Body of pancreas (tissue), 4 donors: ENCODE data around the gene OPN1MW3.
"Not testable (repeated sequence)": the region's sequence is repeated elsewhere in the genome, so short reads cannot be mapped to it uniquely, and the experiment has no call there.

Source experiments
- CTCF ChIP-seq, 7 experiments: fragments of 450-650 bp in 4 of 7; fragments of 200-600 bp in 3 of 7; sonication (generic) in 3 of 7; IDR thresholded peaks; one replicate each; pipeline ENCODE4 v1.5.1; 2016 to 2019; ENCODE audit warnings: antibody characterized with exemption in 7 of 7
- POLR2A ChIP-seq, 3 donors: fragments of 450-650 bp; IDR thresholded peaks; one replicate each; pipeline ENCODE4 v1.6.1; 2016; ENCODE audit warnings: antibody characterized with exemption in 3 of 3, mild to moderate bottlenecking in 2 of 3

DNA sequence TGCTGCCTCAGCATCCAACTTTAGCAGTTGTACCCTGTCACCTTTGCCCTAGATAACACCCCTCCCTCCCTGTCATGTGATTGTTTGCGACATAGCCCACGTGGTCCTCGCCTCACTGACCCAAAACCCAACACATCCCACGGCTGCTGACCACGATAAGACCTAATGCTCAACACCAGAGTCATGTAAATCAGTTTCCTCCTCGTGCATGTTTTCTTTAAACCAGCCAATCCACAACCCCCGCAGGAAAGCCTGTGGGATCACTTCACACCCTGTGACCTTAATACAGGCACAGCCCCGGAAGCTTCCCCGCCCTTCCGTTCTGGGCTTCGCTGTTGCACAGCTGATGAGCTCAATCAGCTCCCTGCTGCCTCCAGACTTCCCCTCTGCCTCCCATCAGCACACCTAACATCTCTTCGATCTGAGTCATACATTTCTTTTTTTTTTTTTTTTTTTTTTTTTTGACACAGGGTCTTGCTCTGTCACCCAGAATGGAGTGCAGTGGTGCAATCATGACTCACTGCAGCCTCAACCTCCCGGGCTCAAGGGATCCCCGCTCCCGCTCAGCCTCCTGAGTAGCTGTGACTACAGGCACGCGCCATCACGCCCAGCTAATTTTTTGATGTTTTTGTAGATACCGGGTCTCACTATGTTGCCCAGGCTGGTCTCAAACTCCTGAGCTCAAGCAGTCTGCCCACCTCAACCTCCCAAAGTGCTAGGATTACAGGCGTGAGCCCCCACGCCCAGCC, 47.5 kb upstream of the OPN1MW3 start:
- not testable (repeated sequence) for TF ChIP-seq CTCF, POLR2A (IDR thresholded peaks at IDR 0.05)
